Measurements from ENCODE around the gene MRRF. TPM values are rescaled to one million over a fixed set of nuclear protein-coding genes. Genes with fewer than 3 reads are reported as not detected.
"Not testable (repeated sequence)": the region's sequence is repeated elsewhere in the genome, so short reads cannot be mapped to it uniquely, and the experiment has no call there.

Gene MRRF
- polyA plus RNA-seq, 1 experiment = 35.1 TPM

GRCh38 chr9:122329597-122329996, 64.9 kb downstream of the MRRF start:
- TF ChIP-seq CTCF (IDR thresholded peaks at IDR 0.05; ENCODE audit: insufficient read depth, low read depth, low read length) = no peak
- POLR2A ChIA-PET = no interaction called here
- DNase-seq (ENCODE audit: low read depth) = no peak
- CTCF ChIA-PET = interaction anchor here (0.6 to 1.9 kb wide), 2 partner anchors 16 to 206 kb away, joined by 4 to 7 read pairs; no protein-coding TSS in a partner anchor
- no peaks in the 10 kb centered on the region for H3K27me3 ChIP-seq (ENCODE audit: control insufficient read depth, insufficient read depth, low read length)
- 0 out of 2 replicates have a peak, but pooled peaks cover 1% of the 10 kb centered on the region for H3K36me3 ChIP-seq (ENCODE audit: control insufficient read depth, insufficient read depth, low read length)
- H3K4me3 ChIP-seq (ENCODE audit: low read depth, low read length) = no peak overlapping the region

- POLR2A ChIA-PET; DNase-seq (ENCODE audit: low read depth); H3K4me3 ChIP-seq (ENCODE audit: low read depth, low read length); H3K36me3 ChIP-seq (ENCODE audit: control insufficient read depth, insufficient read depth, low read length); H3K27me3 ChIP-seq (ENCODE audit: control insufficient read depth, insufficient read depth, low read length): not testable (repeated sequence)
- CTCF ChIA-PET = interaction anchor here (0.6 to 1.9 kb wide), 4 partner anchors 17 to 207 kb away, joined by 3 to 7 read pairs (median 4); no protein-coding TSS in a partner anchor
Measured at GRCh38 chr9:122330466-122330865, 65.8 kb downstream of the MRRF start.

- Histone ChIP-seq H3K36me3 (ENCODE audit: control insufficient read depth, insufficient read depth, low read length) (0 out of 2 replicates have a peak, but pooled peaks cover 1% of the 10 kb centered on the region), H3K27me3 (ENCODE audit: control insufficient read depth, insufficient read depth, low read length) (no peaks in the 10 kb centered on the region), H3K4me3 (ENCODE audit: low read depth, low read length) (no peak overlapping the region)
- no peak for DNase-seq (ENCODE audit: low read depth)
- CTCF ChIA-PET = interaction anchor here (0.6 to 1.9 kb wide), 3 partner anchors 18 to 208 kb away, joined by 3 to 7 read pairs (median 3); no protein-coding TSS in a partner anchor
- no peak for TF ChIP-seq CTCF (IDR thresholded peaks at IDR 0.05; ENCODE audit: insufficient read depth, low read depth, low read length)
- POLR2A ChIA-PET = no interaction called here
Measured at GRCh38 chr9:122331523-122331927, 66.8 kb downstream of the MRRF start.

GRCh38 chr9:122332083-122332482, 67.4 kb downstream of the MRRF start:
- ChIA-PET POLR2A (no interaction called here), CTCF (no interaction called here)
- TF ChIP-seq CTCF (IDR thresholded peaks at IDR 0.05; ENCODE audit: insufficient read depth, low read depth, low read length) = no peak
- 0 out of 2 replicates have a peak, but pooled peaks cover 1% of the 10 kb centered on the region for H3K36me3 ChIP-seq (ENCODE audit: control insufficient read depth, insufficient read depth, low read length)
- H3K27me3 ChIP-seq (ENCODE audit: control insufficient read depth, insufficient read depth, low read length) = no peaks in the 10 kb centered on the region
- DNase-seq (ENCODE audit: low read depth) = no peak
- no peak overlapping the region for H3K4me3 ChIP-seq (ENCODE audit: low read depth, low read length)

- H3K36me3 ChIP-seq (ENCODE audit: control insufficient read depth, insufficient read depth, low read length) = 0 out of 2 replicates have a peak, but pooled peaks cover 1% of the 10 kb centered on the region
- H3K4me3 ChIP-seq (ENCODE audit: low read depth, low read length) = no peak overlapping the region
- no peak for TF ChIP-seq CTCF (IDR thresholded peaks at IDR 0.05; ENCODE audit: insufficient read depth, low read depth, low read length)
- no peaks in the 10 kb centered on the region for H3K27me3 ChIP-seq (ENCODE audit: control insufficient read depth, insufficient read depth, low read length)
- ChIA-PET CTCF (no interaction called here), POLR2A (no interaction called here)
- DNase-seq (ENCODE audit: low read depth) = no peak
Measured at GRCh38 chr9:122332644-122333043, 68.0 kb downstream of the MRRF start.

Measured in BJ (cell line).